Activated CD4-positive, CD25-positive, alpha-beta regulatory T cell (primary cell): ENCODE data around the gene ADAMTS8.
"Not testable (repeated sequence)": the region's sequence is repeated elsewhere in the genome, so short reads cannot be mapped to it uniquely, and the experiment has no call there.

Experiments
- DNase-seq, 4 experiments: peaks; one replicate each; lab custom pipeline; 2025; lab: John Stamatoyannopoulos, UW

The ADAMTS8 gene

GRCh38 chr11:130438401-130439159, 10.2 kb upstream of the ADAMTS8 start:
- DNase-seq = not testable (repeated sequence)

GRCh38 chr11:130437848-130438247, 9.4 kb upstream of the ADAMTS8 start:
- DNase-seq = no peak

- DNase-seq = no peak
Measured at GRCh38 chr11:130436171-130436570, 7.8 kb upstream of the ADAMTS8 start.

GRCh38 chr11:130435671-130436070, 7.3 kb upstream of the ADAMTS8 start:
- no peak for DNase-seq

- DNase-seq = peak; percentile 12 to 32 (median 24)
Measured at GRCh38 chr11:130434521-130435223, 6.3 kb upstream of the ADAMTS8 start.

- DNase-seq = no peak
Measured at GRCh38 chr11:130433357-130433756, 4.9 kb upstream of the ADAMTS8 start.

GRCh38 chr11:130431801-130432200, 3.4 kb upstream of the ADAMTS8 start:
- no peak for DNase-seq

- peak in 3 of 4 experiments; percentile 13 to 46 (median 14) for DNase-seq
Measured at GRCh38 chr11:130431331-130431773, 2.9 kb upstream of the ADAMTS8 start.

- no peak for DNase-seq
Measured at GRCh38 chr11:130429983-130430382, 1.6 kb upstream of the ADAMTS8 start.

GRCh38 chr11:130429120-130429681, 792 bp upstream of the ADAMTS8 start:
- no peak for DNase-seq

GRCh38 chr11:130427581-130428315, 661 bp downstream of the ADAMTS8 start:
- no peak for DNase-seq

- no peak for DNase-seq
Measured at GRCh38 chr11:130426837-130427341, 1.5 kb downstream of the ADAMTS8 start.

GRCh38 chr11:130426223-130426836, 2.1 kb downstream of the ADAMTS8 start:
- DNase-seq = no peak

- no peak for DNase-seq
Measured at GRCh38 chr11:130425156-130425555, 3.3 kb downstream of the ADAMTS8 start.

- DNase-seq = no peak
Measured at GRCh38 chr11:130424613-130425140, 3.7 kb downstream of the ADAMTS8 start.

GRCh38 chr11:130423541-130424142, 4.8 kb downstream of the ADAMTS8 start:
- no peak for DNase-seq

- no peak for DNase-seq
Measured at GRCh38 chr11:130422251-130422995, 6.0 kb downstream of the ADAMTS8 start.

GRCh38 chr11:130421697-130422096, 6.7 kb downstream of the ADAMTS8 start:
- no peak for DNase-seq

GRCh38 chr11:130421199-130421585, 7.2 kb downstream of the ADAMTS8 start:
- no peak for DNase-seq
